ENCODE measurements around the gene ZSWIM8.
"Not testable (repeated sequence)": the region's sequence is repeated elsewhere in the genome, so short reads cannot be mapped to it uniquely, and the experiment has no call there.

Gene ZSWIM8

DNA sequence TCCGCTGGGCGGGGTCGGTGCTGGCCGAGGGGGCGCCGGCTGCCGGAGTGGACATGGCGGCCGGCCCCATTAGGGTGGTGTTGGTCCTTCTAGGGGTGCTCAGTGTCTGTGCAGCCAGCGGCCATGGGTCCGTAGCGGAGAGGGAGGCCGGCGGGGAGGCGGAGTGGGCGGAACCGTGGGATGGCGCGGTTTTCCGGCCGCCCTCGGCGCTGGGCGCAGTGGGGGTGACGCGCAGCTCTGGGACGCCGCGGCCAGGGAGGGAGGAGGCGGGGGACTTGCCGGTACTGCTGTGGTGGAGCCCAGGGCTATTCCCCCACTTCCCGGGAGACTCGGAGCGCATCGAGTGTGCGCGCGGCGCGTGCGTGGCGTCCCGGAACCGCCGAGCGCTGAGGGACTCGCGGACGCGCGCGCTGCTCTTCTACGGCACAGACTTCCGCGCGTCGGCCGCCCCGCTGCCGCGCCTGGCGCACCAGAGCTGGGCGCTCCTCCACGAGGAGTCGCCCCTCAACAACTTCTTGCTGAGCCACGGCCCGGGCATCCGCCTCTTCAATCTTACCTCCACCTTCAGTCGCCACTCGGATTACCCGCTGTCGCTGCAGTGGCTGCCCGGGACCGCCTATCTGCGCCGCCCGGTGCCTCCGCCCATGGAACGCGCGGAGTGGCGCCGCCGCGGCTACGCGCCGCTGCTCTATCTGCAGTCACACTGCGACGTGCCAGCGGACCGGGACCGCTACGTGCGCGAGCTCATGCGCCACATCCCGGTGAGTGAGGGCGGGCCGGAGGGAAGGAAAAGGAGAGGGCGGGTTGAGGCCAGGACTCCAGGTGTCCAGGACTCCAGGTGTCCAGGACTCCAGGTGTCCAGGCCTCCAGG, 12.9 kb upstream of the ZSWIM8 start:
- DNase-seq = peak; percentile 69

- no peak for DNase-seq
These were observed 12.1 kb upstream of the ZSWIM8 start for GRCh38 chr10:73773152-73773879.

DNA sequence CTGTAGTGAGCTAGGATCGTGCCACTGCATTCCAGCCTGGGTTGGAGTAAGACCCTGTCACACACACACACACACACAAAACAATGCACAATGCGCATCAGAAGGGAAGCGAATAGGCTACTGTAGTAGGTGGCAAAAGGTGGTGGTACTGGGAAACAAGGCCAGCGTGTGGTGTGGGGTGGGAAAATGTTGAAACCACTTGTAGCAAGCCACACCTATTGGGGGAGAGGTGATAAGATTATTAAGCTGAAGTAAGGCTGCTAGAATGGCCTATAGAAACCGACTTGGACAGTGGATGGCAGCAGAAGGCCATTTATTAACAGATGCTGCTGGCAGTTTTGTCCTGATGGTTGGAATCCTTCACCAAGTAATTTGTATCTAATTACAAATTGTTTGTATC, 10.8 kb upstream of the ZSWIM8 start:
- DNase-seq = no peak

DNA sequence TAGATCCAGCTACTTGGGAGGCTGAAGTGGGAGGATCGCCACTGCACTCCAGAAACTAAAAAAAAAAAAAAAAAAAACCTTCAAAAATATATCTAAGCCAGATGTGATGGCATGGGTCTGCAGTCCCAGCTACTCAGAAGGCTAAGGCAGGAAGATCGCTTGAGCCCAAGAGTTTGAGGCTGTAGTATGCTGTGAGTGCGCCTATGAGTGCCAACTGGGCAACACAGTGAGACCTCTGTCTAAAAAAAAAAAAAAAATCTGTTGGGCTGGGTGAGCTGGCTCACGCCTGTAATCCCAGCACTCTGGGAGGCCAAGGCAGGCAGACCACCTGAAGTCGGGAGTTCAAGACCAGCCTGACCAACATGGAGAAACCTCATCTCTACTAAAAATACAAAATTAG, 6.4 kb upstream of the ZSWIM8 start:
- no peak for DNase-seq

DNA sequence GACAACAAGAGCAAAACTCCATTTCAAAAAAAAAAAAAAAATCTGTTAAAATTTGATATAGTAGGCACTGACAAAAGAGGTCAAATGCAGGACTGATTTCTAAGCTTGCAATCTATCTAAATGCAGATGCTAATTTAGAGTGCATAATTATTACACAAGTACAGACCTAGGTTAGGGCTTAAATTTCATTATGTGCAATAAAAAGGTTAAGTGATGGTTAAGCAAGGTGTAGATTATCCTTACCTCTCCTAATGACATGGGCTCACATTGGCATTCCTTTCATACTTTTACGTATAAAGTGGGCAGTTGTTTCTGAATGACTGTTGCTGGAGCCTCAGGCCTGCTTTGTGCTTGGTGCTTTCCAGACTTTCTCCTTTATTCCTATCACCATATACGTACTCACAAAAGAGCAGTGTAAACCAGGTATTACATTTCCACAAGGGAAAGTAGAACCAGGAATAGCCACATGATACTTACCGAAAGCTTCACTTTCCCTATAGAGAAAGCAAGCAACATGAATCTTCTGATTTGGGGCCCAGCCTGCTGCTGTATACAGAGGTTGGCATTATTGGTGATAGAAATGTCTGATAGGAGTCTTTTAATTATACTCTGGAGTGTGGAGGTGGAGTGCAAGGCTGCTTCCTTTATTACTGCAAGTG, 5.7 kb upstream of the ZSWIM8 start:
- DNase-seq = no peak

GRCh38 chr10:73780301-73780700, 5.1 kb upstream of the ZSWIM8 start:
- DNase-seq = no peak

DNA sequence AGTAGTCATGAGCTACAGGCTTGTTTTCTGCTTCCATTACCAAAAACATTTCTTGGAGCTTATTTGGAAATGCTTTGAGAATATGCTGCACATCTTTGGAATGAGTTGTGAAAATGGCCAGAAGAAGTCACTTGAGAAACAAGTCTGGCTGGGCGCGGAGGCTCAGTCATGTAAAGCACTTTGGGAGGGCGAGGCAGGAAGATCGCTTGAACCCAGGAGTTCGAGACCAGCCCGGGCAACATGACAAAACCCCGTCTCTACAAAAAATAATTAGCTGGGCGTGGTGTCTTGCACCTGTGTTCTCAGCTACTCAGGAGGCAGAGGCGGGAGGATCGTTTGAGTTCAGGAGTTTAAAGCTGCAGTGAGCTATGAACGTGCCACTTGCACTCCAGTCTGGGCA, 4.4 kb upstream of the ZSWIM8 start:
- DNase-seq = no peak

DNA sequence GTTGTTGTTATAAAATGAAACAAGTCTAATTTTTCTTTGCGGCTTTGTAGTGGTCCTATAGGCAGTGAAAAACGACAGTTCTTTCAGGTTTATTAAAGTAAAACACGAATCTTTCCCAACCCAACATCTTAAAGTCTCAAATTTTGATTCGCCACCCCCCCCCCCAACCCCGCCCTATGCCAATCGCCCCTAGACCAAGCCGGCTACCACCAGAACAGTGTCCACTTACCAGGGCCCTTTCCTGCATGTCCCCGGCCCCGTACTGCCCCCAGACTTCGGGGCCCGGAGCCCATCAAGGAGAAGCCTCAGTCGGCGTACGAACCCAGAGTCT, 3.9 kb upstream of the ZSWIM8 start:
- DNase-seq = no peak

GRCh38 chr10:73781879-73782748, 3.3 kb upstream of the ZSWIM8 start, which contains the start of gene CHCHD1:
CHCHD1 (plus strand) TSS chr10:73782048; CDS start chr10:73782076, 28 bp downstream.
- peak; percentile 91 for DNase-seq

- no peak for DNase-seq
These were observed 2.7 kb upstream of the ZSWIM8 start for GRCh38 chr10:73782749-73783085.

GRCh38 chr10:73785721-73786511, 510 bp downstream of the ZSWIM8 start:
- peak; percentile 37 for DNase-seq

GRCh38 chr10:73786512-73786885, 1.1 kb downstream of the ZSWIM8 start:
- no peak for DNase-seq

DNA sequence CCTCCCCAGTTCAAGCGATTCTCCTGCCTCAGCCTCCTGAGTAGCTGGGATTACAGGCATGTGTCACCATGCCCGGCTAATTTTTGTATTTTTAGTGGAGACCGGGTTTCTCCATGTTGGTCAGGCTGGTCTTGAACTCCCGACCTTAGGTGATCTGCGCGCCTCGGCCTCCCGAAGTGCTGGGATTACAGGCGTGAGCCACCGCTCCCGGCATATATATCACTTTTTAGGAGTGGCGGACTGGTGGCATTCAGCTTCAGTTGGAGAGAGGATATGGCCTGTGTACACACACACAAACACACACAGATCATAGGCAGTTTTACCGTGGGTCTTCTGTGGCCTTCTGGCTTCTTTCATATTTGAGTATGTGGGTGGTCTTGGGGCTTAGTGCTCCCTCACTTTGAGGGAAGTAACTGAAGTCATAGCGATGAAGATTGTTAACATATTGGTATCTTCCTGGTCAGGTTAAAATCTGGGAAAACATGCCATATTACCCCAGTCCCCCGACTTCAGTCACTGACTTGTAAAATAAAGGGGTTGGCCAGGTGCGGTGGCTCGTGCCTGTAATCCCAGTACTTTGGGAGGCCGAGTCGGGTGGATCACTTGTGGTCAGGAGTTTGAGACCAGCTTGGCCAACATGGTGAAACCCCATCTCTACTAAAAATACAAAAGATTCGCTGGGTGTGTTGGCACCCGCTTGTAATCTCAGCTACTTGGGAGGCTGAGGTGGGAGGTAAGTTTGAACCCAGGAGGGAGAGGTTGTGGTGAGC, 1.8 kb downstream of the ZSWIM8 start:
- DNase-seq = not testable (repeated sequence)

- no peak for DNase-seq
These were observed 3.7 kb downstream of the ZSWIM8 start for GRCh38 chr10:73788864-73789658.

DNA sequence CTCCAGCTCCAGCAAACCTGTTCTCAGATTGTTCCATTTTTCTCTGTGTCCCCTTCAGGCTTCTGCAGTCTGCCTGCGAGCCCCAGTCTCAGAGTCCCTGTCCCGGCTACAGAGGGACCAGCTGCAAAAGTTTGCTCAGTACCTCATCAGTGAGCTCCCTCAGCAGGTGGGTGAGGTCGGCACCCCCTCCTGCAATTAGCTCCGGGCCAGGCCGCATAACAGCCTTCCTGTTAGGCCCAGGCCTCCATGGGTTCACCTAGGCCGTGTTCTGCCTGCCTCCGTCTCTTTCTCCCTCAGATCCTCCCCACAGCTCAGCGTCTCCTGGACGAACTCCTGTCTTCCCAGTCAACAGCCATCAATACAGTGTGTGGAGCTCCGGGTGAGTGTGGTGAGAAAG, 4.3 kb downstream of the ZSWIM8 start:
- DNase-seq = no peak

GRCh38 chr10:73790886-73791625, 5.7 kb downstream of the ZSWIM8 start:
- DNase-seq = no peak

DNA sequence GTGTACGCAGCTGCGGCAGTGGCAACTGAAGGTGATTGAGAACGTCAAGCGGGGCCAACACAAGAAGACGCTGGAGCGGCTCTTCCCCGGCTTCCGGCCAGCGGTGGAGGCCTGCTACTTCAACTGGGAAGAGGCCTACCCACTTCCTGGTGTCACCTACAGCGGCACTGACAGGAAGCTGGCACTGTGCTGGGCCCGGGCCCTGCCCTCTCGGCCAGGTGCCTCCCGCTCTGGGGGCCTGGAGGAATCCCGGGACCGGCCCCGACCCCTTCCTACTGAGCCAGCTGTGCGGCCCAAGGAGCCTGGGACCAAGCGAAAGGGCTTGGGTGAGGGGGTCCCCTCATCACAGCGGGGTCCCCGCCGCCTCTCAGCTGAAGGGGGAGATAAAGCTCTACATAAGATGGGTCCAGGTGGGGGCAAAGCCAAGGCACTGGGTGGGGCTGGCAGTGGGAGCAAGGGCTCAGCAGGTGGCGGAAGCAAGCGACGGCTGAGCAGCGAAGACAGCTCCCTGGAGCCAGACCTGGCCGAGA, 6.5 kb downstream of the ZSWIM8 start:
- DNase-seq = no peak

DNA sequence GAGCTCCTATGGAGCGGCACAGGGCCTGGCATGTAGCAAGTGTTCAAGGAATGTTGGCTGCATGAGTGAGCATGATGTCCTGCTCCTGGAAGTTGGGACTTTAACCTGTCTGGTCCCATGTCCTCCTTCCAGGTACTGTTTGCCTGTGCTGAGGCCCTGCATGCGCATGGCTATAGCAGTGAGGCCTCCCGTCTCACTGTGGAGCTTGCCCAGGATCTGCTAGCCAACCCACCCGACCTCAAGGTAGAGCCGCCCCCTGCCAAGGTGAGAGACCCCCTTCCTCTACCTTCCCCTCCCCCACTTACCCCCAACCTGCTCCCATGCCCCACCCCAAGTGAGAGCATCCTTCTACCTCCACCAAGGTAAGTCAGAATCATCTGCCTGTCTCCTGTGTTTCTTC, 8.1 kb downstream of the ZSWIM8 start:
- DNase-seq = no peak

GRCh38 chr10:73795491-73795890, 10.1 kb downstream of the ZSWIM8 start:
- DNase-seq = not testable (repeated sequence)
